C1 segment of cervical spinal cord (tissue), 14 donors: ENCODE data around the gene PPARA.
"Not testable (repeated sequence)": the region's sequence is repeated elsewhere in the genome, so short reads cannot be mapped to it uniquely, and the experiment has no call there.

ENCODE experiments used
- DNase-seq, 14 donors: peaks; one replicate each; lab custom pipeline; 2025; lab: John Stamatoyannopoulos, UW

Gene PPARA

GRCh38 chr22:46125816-46126765 lies 24.2 kb upstream of the PPARA start:
- no peak for DNase-seq

DNA sequence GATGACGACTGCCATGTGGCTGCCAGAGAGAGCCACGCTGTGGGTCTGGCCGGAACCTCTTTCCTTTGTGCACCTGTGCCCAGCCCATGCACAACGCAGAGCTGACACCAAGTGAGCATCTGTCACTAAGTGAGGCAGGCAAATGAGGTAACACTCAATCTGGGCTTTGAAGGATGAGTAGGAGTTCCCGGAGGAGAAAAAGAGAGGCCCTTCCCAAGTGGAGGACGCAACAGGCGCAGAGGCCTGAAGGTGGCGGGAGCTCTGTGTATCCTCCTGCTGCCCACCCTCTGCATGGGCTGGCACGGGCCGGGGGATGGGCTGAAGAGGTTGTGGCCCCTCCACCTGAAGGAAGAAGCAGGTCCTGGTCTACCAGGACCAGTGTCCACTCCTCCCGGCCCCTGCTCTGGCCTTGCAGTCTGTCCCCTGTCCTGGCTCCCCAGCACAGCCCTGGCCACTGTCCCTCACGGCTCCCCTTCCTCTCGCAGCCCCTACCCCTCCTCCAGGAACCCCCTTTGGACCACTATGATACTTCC lies 23.4 kb upstream of the PPARA start:
- no peak for DNase-seq

DNA sequence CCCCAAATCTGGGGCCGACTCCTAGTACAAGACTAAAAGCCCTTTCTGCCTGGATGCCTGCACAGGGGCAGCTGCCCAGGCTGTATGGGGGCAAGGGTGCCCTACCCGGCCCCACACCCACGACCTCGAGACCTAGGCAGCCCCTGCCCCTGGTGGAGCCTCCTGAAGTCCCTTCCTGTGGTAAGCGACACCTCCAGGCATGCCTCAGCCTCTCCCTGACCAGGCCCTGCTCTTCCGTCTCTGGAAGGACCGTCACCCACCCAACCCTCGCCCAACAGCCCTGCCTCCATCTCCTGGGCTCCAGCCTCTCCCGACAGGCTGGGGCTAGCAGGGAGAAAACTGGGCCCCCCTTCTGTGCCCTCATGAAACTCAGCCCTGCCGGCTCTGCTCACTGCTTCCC lies 22.8 kb upstream of the PPARA start:
- DNase-seq: no peak

GRCh38 chr22:46128606-46129005 lies 21.7 kb upstream of the PPARA start:
- DNase-seq: no peak

GRCh38 chr22:46129390-46130041 lies 20.8 kb upstream of the PPARA start:
- peak in 2 of 14 donors; percentile 25 to 46 for DNase-seq

DNA sequence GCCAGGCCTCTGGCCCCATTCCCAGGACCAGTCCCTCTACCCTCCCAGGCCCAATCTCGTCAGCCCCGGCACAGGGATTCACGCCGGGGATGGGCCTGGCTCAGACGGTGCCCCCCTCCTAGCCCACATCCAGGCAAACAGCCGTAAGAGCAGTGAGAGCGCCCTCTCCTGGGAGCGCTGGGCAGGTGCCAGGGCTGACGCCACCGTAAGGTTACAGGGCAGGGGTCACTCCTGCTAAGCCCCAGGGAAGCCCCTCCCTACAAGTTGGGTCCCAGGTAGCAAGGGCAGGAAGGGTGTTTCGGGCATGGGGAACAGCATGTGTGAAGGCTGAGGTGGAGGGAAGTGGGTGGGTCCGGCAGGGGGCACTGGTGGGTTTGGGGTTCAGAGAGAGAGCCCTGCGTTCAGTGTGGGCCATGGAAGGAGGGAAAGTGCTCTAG lies 19.2 kb upstream of the PPARA start:
- DNase-seq: no peak

GRCh38 chr22:46132193-46132829 lies 18.0 kb upstream of the PPARA start:
- DNase-seq: not testable (repeated sequence)

DNA sequence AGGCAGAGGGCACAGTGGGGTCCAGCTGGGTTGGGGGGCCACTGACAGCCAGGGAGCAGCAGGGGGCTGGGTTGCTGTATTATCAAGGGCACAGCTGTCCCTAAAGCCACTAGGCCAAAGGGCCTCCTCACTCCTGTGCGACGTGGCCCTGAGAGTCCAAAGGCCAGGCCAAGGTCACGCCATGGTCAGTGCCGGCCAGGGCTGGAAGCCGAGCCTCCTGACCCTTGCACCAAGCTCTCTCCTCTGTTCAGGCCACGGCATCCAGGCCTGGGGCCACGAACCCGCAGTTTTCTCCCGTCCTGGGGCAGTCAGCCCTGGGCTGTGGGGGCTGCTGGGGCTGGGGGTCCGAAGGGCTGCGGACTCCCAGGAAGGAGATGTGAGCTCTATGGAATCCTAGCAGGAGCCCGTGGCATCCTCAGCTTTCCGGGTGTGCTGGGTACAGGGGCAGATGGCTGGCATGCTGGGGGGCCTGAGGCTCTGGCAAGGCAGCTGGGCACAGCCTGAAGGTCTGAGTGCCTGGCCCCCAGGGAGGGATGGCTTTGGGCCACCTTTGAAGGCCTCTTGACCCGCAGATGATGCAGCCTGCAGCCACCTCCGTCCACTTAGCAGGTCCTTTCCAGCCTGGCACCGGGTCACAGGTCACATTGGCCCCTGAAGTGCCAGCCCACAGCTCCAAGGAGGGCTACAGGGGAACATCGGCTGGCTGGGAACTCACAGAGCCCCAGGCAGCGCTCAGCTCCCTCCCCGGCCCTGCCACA lies 17.3 kb upstream of the PPARA start:
- peak in 1 of 14 donors; percentile 8 for DNase-seq

- DNase-seq: no peak
These were observed 16.8 kb upstream of the PPARA start for GRCh38 chr22:46133588-46133855.

DNA sequence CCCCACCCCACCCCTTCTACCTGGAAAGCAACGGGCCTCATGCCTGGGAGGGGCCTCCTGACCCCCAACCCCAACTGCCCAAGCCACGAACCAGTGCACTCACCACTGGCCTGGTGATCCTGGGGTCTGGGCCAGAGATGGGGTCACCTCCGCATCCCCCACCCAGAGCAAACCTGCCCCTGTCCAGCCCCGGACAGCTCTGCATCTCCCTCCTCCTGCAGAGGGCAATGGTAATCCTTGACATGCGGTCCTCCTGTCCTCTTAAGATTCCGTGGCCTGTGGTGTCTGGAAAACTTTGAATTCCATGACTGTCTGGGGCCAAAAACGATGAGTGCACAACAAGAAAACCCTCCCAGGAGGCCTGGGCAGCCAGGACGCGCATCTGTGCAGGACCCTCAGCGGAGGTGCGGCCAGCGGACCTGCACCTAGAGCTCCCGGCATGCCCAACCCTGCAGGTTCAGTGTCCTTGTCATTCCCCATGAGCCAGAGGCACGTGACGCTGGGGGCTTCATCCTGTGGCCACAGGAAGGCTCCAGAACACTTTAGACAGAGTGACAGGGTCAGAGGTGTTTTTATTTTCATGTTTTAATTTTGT lies 16.1 kb upstream of the PPARA start:
- DNase-seq: no peak

GRCh38 chr22:46135611-46136485 lies 14.5 kb upstream of the PPARA start:
- DNase-seq: no peak

- no peak for DNase-seq
These were observed 13.7 kb upstream of the PPARA start for GRCh38 chr22:46136486-46137217.

GRCh38 chr22:46137218-46137766 lies 13.0 kb upstream of the PPARA start:
- no peak for DNase-seq

DNA sequence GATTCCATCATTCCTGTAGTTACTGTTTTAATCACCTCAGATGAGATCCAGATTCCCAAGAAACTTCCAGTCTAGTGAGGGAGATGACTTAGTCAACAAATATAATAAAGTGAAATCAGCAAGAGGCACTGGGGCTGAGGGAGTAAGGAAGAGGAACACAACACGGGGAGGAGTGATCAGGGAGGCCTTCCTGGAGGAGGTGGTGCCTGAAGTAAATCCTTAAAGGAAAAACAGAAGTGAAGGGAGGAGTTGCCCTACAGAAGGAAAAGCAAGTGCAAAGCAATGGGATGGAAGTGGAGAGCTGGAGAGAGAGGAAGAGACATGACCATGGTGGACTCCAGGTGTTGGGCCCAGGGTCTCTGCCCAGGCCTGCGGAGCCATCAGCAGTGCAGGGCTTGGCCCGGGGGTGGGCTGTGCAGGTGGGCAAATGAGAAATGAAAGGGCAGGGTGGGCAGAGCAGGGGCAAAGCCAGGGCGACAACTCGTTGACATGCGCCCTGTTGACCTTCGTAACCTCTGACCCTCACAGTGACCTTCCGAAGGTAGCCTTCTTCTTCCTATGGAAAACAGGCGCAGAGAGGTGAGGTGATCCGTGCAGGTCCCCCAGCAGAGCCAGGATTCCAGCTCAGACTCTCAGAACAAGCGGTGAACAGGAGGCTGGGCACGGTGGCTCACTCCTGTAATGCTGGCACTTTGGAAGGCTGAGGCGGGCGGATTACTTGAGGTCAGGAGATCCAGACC lies 12.1 kb upstream of the PPARA start:
- DNase-seq: no peak

GRCh38 chr22:46139417-46139816 lies 10.9 kb upstream of the PPARA start:
- DNase-seq: not testable (repeated sequence)

DNA sequence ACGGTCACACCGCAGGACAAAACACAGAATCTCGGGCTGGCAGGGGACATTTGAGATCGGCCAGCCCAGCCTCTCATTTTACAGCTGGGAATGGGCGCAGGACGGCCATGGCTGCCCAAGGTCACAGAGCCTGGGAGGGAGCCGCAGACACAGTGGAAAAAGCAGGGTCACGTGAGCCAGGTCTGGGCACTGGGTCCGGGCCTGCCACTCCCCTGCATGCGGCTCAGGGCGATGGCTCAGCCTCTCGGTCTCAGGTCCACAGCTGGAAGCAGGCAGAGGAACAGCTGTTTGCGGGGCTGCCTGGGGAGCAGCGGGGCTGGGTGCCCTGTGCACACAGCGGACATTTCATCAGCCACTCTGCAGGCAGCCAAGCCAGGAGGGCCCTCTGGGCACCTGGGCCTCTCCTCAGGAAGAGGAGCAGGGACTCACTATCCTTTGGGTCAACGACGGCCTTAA lies 10.4 kb upstream of the PPARA start:
- no peak for DNase-seq

- no peak for DNase-seq
These were observed 9.1 kb upstream of the PPARA start for GRCh38 chr22:46140989-46141928.
